ENCODE results near the gene ITGB3. TPM values are rescaled to one million over a fixed set of nuclear protein-coding genes. Genes with fewer than 3 reads are reported as not detected.

ITGB3 gene
- polyA plus RNA-seq, 1 of the 3 experiments (the other 2 are of a cell fraction), result 4.6 TPM

DNA sequence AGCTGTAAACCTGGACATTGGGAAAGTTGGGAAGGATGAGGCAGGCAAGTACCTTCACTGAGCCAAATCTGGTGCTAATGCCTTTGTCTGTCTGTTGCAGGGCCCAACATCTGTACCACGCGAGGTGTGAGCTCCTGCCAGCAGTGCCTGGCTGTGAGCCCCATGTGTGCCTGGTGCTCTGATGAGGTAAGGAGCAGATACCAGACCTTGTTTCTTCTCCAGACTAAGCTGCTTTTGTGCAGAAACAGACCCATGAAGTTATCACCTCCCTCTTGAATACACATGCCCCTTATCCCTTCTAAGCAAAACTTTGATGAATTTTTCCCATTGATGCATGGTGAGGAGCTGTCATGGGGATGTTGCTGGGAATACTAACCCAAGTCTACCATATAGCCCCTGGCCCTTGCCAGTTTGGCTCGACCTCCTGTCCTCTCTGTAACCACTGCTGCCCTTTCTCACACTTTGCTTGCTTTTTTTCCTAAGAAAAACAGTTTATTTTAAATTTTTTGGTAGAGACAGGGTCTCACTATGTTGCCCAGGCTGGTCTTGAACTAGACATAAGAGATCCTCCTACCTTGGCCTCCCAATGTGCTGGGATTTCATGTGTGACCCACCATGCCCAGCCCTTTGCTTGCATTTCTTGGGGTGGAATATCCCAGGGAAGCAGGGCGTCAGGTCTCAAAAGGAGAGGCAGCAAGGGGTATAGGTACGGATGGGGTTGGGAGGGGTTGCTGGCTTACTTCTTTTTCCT, 20.9 kb downstream of the ITGB3 start:
- WGBS (ENCODE audit: low lambda C conversion rate), result 93% methylated on average over 5 of the region's 5 CpGs
- H3K4me2 ChIP-seq, result no peak overlapping the region
- no peaks in the 10 kb centered on the region for H3K9me2 ChIP-seq
- peaks cover 12% of the 10 kb centered on the region for H3F3A ChIP-seq (replicated peaks; ENCODE audit: insufficient read depth)
- ChIA-PET POLR2A (interaction anchor here (1.0 to 2.4 kb wide), 2 partner anchors 41 to 49 kb away, joined by 3 to 9 read pairs; partner anchors contain the start of gene EFCAB13), CTCF (interaction anchor here (1.0 to 4.0 kb wide), 7 partner anchors 10 to 45 kb away, joined by 3 to 28 read pairs (median 5); no protein-coding TSS in a partner anchor)
- H3K9me3 ChIP-seq, result no peaks in the 10 kb centered on the region
- H2AFZ ChIP-seq (ENCODE audit: low read depth), result no peak overlapping the region
- no peak overlapping the region for H3K4me3 ChIP-seq (ENCODE audit: low read depth in 2 of 2, low read length in 1 of 2)
- no peaks in the 10 kb centered on the region for H3K36me3 ChIP-seq (replicated peaks in 1 of 2; ENCODE audit: control insufficient read depth in 1 of 2, insufficient read depth in 2 of 2, low read length in 1 of 2)
- H4K20me1 ChIP-seq (ENCODE audit: insufficient read depth), result no peaks in the 10 kb centered on the region
- no peaks in the 10 kb centered on the region for H3K79me2 ChIP-seq (ENCODE audit: insufficient read depth)
- H3K27ac ChIP-seq (ENCODE audit: low read depth in 2 of 2, low read length in 1 of 2), result peak overlapping the region; percentile 10 to 78; a peak in 3 of 4 replicates
- H3K4me1 ChIP-seq (ENCODE audit: control insufficient read depth in 1 of 2, insufficient read depth in 2 of 2, low read depth in 1 of 2, low read length in 1 of 2), result peaks cover 34% of the 10 kb centered on the region in 2 experiments
- H3K27me3 ChIP-seq (ENCODE audit: insufficient read depth), result no peaks in the 10 kb centered on the region
- H3K9ac ChIP-seq, result no peak overlapping the region
- no peak for DNase-seq
- TF ChIP-seq SMC3 (IDR thresholded peaks at IDR 0.05; ENCODE audit: low read depth, low read length) (no peak), GATA2 (CRISPR knock-in tag; IDR thresholded peaks at IDR 0.05) (no peak), USF1 (IDR thresholded peaks at IDR 0.05; ENCODE audit: borderline replicate concordance, low read depth) (no peak), CHD2 (IDR thresholded peaks at IDR 0.05; ENCODE audit: low read length, partially characterized antibody) (peak; percentile 50), EP300 (IDR thresholded peaks at IDR 0.05; ENCODE audit: borderline replicate concordance in 1 of 2, low read depth in 1 of 2, low read length in 1 of 2) (peak in 1 of 2 experiments; percentile 23; a peak in 1 of 4 replicates), USF2 (IDR thresholded peaks at IDR 0.05; ENCODE audit: borderline replicate concordance, low read depth, low read length) (no peak), JUND (IDR thresholded peaks at IDR 0.05) (no peak), YY1 (IDR thresholded peaks at IDR 0.05; ENCODE audit: low read depth) (no peak), POLR2AphosphoS5 (IDR thresholded peaks at IDR 0.05; ENCODE audit: low read depth, low read length) (no peak), MXI1 (IDR thresholded peaks at IDR 0.05; ENCODE audit: low read depth, low read length) (peak; percentile 49; the same call in 1 of the 2 replicates), MEF2A (IDR thresholded peaks at IDR 0.05; ENCODE audit: borderline replicate concordance, low read depth) (no peak), RXRA (IDR thresholded peaks at IDR 0.05; ENCODE audit: borderline replicate concordance, low read depth) (no peak), REST (IDR thresholded peaks at IDR 0.05; ENCODE audit: low read depth, low read length) (no peak), RCOR1 (IDR thresholded peaks at IDR 0.05; ENCODE audit: low read length) (peak; percentile 46; the same call in 1 of the 2 replicates), NRF1 (IDR thresholded peaks at IDR 0.05; ENCODE audit: low read depth, low read length) (no peak), RFX5 (IDR thresholded peaks at IDR 0.05; ENCODE audit: low read length) (no peak), TEAD4 (IDR thresholded peaks at IDR 0.05; ENCODE audit: borderline replicate concordance, insufficient read depth) (no peak), EZH2phosphoT487 (IDR thresholded peaks at IDR 0.05; ENCODE audit: borderline replicate concordance, low read depth) (no peak), IRF3 (IDR thresholded peaks at IDR 0.05; ENCODE audit: low read depth, low read length) (no peak)
- TF ChIP-seq, protein P1, sequence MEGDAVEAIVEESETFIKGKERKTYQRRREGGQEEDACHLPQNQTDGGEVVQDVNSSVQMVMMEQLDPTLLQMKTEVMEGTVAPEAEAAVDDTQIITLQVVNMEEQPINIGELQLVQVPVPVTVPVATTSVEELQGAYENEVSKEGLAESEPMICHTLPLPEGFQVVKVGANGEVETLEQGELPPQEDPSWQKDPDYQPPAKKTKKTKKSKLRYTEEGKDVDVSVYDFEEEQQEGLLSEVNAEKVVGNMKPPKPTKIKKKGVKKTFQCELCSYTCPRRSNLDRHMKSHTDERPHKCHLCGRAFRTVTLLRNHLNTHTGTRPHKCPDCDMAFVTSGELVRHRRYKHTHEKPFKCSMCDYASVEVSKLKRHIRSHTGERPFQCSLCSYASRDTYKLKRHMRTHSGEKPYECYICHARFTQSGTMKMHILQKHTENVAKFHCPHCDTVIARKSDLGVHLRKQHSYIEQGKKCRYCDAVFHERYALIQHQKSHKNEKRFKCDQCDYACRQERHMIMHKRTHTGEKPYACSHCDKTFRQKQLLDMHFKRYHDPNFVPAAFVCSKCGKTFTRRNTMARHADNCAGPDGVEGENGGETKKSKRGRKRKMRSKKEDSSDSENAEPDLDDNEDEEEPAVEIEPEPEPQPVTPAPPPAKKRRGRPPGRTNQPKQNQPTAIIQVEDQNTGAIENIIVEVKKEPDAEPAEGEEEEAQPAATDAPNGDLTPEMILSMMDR (IDR thresholded peaks at IDR 0.05), result no peak
- TF ChIP-seq, protein P2, sequence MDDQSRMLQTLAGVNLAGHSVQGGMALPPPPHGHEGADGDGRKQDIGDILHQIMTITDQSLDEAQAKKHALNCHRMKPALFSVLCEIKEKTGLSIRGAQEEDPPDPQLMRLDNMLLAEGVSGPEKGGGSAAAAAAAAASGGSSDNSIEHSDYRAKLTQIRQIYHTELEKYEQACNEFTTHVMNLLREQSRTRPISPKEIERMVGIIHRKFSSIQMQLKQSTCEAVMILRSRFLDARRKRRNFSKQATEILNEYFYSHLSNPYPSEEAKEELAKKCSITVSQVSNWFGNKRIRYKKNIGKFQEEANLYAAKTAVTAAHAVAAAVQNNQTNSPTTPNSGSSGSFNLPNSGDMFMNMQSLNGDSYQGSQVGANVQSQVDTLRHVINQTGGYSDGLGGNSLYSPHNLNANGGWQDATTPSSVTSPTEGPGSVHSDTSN (IDR thresholded peaks at IDR 0.05), result no peak
